ENCODE measurements around the gene NRF1.

Gene NRF1

DNA sequence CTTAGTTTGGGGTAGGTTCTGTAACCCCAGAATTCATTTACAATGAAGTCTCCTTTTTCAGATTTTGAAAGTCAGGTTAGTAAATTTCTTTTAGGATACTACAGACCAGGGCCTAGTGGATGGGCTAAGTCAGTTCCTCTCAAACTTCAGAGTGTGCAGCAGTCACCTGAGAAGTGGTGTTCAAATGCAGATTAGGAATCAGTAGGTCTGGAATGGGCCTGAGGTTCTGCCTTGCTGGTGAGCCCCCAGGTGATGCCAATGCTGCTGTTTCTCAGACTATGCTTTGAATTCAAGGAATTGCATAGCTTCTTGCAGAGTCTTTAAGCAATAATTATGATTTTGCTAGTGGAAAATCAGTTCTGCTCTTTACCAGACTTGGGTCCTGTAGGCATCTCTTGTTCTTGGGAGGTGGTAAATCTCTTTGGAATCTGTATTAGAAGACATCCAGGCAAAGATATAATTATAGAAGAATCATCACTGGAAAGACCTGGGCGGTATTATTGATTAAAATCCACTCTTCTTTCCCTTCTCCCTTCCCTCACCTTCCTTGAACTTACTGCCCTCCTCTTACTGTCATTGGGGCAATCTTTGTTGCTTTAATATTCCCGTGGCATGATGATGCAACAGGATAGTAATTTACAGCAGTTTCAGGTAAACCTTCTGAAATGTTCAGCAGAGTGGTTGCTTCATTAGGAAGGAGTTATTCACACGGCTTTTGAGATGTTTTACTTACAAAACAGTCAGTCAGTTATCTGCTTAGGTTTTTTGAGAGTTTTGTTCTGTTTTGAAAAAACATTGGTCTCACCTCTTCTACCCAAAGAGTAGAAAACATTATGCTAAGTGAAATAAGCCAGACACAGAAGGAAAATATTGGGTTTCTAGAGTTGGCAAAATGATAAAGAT is 87.2 kb downstream of the NRF1 start:
- no peak for DNase-seq (ENCODE audit: extremely low read depth, low read depth)
- H3K4me3 ChIP-seq (replicated peaks; ENCODE audit: low read depth, low read length): no peak overlapping the region
- TF ChIP-seq, protein P1, sequence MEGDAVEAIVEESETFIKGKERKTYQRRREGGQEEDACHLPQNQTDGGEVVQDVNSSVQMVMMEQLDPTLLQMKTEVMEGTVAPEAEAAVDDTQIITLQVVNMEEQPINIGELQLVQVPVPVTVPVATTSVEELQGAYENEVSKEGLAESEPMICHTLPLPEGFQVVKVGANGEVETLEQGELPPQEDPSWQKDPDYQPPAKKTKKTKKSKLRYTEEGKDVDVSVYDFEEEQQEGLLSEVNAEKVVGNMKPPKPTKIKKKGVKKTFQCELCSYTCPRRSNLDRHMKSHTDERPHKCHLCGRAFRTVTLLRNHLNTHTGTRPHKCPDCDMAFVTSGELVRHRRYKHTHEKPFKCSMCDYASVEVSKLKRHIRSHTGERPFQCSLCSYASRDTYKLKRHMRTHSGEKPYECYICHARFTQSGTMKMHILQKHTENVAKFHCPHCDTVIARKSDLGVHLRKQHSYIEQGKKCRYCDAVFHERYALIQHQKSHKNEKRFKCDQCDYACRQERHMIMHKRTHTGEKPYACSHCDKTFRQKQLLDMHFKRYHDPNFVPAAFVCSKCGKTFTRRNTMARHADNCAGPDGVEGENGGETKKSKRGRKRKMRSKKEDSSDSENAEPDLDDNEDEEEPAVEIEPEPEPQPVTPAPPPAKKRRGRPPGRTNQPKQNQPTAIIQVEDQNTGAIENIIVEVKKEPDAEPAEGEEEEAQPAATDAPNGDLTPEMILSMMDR (IDR thresholded peaks at IDR 0.05; ENCODE audit: low read depth, low read length, missing control alignments): no peak

DNA sequence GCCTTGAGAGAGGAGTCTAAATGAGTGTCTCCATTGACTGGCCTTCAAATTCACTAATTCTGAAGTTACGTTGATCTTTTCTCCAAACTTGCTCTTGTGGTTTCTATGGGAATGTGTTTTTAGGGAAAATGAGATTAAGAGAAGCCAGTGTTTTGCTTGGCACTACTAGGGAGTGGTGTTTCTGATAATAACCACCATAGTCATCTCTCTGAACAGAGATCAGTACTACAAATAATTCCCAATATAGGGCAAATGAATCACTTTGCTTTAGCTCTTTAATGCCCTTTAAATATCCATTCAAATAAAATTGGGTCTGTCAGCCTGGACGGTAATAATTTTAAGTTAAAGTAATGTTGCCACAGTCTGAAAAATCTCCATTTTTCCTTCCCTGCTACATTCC is 90.8 kb downstream of the NRF1 start:
- TF ChIP-seq, protein P1 (IDR thresholded peaks at IDR 0.05; ENCODE audit: low read depth, low read length, missing control alignments): no peak
- DNase-seq (ENCODE audit: extremely low read depth, low read depth): no peak

DNA sequence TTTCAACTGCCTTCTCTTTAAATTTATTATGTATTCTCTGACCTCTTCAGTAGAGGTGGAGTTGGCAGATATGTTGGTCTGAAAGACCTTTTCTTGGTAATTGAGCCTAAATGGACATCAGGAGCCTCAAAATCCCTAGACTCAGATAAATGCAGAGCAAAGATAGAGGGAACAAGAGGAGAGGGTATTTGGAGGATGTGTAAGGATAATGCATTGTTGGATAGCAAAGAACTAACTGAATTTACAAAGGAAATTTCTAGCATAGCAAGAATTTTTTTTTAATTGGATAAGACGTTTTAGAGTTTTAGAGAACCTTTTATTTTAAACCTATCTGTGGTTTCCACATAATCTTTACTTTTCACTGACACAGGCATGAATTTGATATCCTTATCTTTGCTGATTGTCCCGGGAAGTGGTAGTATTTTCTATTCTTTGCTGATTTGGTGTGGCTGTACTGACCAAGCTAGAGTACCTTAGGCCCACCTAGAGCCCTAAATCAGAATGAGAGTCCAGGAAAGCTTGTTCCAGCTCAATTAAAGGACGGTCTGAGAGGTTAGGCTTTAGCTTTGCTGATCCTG is 91.3 kb downstream of the NRF1 start:
- TF ChIP-seq, protein P1 (IDR thresholded peaks at IDR 0.05; ENCODE audit: low read depth, low read length, missing control alignments): no peak
- no peak overlapping the region for H3K4me3 ChIP-seq (replicated peaks; ENCODE audit: low read depth, low read length)
- no peak for DNase-seq (ENCODE audit: extremely low read depth, low read depth)

More for the DNA sequence above, 90.8 kb downstream of the NRF1 start:
- H3K4me3 ChIP-seq (replicated peaks; ENCODE audit: low read depth, low read length): no peak overlapping the region

DNA sequence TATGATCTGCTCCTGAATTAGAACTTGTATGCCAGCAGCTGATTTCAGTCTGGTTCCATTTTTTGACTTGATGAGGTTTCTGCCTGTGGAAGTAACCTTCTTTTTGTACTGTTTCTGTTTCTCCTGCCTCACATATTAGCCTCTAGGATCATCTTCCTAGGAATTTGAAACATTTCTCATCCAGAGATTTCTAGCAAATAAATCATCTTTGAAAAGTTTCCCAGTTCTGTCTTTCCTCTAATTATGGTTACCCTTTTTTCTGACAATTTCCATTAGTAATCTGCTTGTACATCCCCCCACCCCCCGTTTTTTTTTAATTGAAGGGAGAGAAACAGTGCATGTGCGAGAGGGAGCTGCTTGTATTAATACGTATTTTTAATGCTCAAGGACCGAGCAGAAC is 92.2 kb downstream of the NRF1 start:
- TF ChIP-seq, protein P1 (IDR thresholded peaks at IDR 0.05; ENCODE audit: low read depth, low read length, missing control alignments): no peak
- DNase-seq (ENCODE audit: extremely low read depth, low read depth): no peak
- no peak overlapping the region for H3K4me3 ChIP-seq (replicated peaks; ENCODE audit: low read depth, low read length)

DNA sequence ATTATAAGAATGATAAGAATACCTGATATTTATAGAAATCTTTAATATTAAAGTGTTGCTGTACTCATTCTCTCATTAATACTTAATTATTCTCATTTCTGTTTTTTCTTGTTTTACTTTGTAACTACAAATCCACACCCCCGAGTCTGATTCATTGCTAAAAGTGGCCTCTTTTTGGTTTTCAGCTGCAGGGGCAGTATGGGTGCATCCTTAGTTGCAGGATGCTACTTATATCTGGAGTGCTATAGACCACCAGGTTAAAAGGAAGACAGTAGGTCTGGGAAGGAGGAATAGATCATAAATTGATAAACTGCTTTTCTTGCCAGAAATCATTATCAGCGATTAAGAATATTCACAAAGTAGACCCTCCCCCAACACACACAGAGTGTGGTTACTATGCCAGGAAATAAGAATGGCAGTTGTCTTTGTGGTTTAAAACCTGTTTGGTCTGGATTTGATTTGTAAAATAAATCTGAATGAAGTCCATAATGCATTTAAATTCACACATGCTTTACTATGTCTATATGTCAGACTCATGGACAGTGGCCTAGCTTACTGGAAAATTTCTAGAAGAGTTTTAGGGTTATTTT is 96.5 kb downstream of the NRF1 start:
- no peak overlapping the region for H3K4me3 ChIP-seq (replicated peaks; ENCODE audit: low read depth, low read length)
- TF ChIP-seq, protein P1 (IDR thresholded peaks at IDR 0.05; ENCODE audit: low read depth, low read length, missing control alignments): no peak
- DNase-seq (ENCODE audit: extremely low read depth, low read depth): no peak

DNA sequence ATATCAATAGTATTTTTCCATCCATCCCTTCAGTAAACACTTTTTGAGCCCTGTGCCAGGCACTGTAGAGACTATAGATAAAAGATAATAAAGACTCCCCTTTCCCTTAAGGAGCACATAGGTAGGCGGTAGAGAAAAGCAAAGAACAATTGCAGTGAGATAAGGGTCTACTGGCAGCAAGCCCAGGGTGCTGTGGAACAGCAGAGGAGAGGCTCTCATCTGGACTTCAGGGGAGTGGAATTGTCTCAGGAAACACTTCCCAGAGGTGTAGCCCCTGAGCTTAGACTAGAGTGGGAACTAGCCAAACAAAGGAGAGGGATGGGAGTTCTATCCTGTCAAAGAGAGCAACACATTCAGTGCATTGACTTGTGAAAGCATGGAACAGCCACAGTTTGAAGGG is 102.0 kb downstream of the NRF1 start:
- no peak overlapping the region for H3K4me3 ChIP-seq (replicated peaks; ENCODE audit: low read depth, low read length)
- no peak for DNase-seq (ENCODE audit: extremely low read depth, low read depth)
- TF ChIP-seq, protein P1 (IDR thresholded peaks at IDR 0.05; ENCODE audit: low read depth, low read length, missing control alignments): no peak
